HG03045 (cell line): ENCODE measurements around the gene SERINC4.

Source experiments
- ATAC-seq: cut with Tn5 transposase; IDR thresholded peaks from one replicate; pipeline ENCODE4 v1.9.1; 2021; ENCODE audit warnings: mild to moderate bottlenecking, moderate library complexity; ENCODE audit not compliant: unreplicated experiment

Gene SERINC4

DNA sequence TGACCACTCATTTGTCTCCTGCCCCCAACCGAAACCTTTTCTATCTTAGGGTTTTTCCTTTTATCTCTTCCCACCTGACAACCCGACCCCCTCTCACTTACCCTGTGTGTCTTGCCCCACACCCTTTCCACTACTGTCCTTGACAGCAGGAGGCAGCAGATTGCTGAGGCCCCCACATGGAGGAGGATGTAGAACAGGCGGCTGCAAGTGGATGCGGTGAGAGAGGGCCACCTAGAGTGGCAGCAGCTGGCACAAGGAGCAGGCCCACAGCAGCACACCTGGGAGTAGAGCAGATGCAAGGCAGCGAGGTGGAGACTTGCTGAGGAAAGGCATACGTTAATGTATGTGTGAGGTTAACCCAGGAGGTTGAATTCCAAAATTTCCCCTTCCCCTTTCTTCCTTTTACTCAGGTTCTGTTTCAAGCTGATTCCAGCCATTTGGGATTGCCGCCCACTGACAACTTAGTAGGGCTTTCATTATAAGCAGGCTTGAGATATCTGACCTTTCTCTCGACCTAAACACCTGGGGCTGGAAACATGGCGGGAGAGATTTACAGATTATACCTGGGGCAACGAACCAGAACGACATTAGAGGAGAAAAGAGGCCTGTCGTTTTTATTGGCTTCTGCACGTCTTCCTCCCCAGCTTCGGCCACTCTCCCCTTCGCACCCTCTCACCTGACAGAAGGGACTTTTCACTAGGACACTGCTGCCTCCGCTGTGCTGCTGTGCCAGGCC, 643 bp downstream of the SERINC4 start:
- ATAC-seq = no peak

DNA sequence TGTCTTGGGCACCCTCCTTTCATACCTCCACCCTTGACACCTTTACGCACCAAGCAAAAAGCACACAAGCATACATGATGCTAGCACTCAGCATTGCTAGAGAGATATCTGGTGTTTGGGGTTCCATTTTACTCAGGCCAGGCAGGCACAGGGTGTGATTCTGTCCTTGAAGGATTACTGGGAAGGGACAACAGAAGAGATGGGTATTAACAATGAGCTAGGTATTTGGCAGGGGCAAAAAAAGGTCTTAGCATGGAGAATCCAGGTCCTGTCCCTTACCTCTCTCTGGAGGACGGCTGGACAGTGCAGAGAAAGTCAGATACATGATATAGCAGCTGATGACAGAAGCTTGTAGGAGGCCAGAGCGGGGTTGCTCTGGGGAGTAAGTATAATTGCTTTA, 3.5 kb downstream of the SERINC4 start:
- no peak for ATAC-seq

DNA sequence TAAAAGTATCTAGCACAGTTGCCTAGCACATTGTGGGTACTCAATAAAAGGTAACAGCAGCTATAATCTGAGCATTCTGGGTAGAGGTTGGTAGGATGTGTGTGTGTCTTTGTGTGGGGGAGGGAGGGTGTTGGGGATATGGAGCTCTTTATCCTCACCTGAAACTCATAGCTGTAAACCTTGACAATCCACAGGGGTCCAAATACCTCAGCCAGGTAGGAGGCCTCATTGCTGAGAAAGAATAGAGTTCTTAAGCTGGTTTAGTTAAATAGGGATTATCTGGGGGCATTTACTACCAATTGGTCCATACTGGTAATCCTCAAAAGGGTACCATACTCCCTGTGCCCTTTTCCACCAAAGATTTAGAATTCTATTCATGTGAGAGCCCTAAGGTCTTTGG, 4.0 kb downstream of the SERINC4 start:
- ATAC-seq = no peak

DNA sequence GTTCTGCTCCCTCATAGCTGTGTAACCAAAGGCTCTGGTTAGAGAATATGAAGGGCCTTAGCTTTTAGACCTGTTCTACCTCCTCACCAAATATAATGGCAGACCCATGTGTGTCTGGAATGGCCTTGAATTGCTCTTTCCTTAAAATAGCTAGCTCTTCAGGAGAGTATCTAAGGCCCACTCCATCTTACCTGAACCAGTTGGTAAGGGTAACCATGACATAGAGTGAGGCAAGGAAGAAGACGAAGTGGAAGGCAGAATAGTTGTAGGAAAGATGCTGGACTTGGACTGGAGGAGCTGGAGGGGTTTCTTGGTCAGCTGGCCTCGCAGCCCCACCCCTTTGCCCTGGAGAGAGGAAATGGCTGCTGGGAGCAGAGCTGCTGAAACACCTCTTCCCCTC, 4.8 kb downstream of the SERINC4 start:
- ATAC-seq = no peak

DNA sequence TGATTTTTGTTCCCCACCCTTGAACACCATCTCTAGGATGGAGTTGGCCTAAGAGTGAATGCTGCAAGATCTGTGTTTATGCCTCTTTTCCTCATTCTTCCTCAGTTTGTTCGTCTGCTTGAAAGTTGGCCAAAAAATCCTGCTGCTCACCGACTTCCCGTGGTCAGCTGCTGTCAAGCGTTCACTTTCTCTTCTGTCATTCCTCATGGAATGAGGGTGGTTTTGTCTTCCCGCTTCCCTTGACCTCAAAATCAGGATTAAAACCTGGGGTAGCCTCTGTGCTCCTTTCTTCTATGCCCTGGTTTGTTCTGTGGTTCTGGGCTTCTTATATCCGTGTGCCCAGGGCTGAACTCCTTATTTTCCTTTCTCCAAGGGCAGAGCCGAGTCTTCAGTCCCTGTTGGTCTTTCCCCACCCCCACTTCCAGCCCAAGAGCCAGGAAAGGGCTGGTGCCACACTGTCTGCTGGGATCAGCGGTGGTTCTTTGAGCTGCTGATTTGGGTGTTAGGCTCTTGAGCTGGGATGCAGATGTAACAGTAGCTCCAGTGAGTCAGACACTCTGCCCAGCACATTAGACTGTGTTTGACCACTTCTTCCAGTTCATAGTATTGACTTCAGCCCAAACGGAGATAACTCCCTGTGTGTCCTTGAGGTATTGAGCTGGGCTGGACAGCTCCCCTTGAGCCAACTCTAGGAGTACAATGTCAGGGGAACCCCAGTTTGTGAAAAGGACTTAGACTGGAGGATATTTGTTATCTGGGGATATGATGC, 5.6 kb downstream of the SERINC4 start:
- ATAC-seq = no peak

DNA sequence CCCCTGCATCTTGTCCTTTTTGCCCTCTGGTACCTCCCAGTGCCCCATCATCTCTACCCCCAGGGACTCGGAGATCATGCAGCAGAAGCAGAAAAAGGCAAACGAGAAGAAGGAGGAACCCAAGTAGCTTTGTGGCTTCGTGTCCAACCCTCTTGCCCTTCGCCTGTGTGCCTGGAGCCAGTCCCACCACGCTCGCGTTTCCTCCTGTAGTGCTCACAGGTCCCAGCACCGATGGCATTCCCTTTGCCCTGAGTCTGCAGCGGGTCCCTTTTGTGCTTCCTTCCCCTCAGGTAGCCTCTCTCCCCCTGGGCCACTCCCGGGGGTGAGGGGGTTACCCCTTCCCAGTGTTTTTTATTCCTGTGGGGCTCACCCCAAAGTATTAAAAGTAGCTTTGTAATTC, 6.4 kb downstream of the SERINC4 start:
- no peak for ATAC-seq

DNA sequence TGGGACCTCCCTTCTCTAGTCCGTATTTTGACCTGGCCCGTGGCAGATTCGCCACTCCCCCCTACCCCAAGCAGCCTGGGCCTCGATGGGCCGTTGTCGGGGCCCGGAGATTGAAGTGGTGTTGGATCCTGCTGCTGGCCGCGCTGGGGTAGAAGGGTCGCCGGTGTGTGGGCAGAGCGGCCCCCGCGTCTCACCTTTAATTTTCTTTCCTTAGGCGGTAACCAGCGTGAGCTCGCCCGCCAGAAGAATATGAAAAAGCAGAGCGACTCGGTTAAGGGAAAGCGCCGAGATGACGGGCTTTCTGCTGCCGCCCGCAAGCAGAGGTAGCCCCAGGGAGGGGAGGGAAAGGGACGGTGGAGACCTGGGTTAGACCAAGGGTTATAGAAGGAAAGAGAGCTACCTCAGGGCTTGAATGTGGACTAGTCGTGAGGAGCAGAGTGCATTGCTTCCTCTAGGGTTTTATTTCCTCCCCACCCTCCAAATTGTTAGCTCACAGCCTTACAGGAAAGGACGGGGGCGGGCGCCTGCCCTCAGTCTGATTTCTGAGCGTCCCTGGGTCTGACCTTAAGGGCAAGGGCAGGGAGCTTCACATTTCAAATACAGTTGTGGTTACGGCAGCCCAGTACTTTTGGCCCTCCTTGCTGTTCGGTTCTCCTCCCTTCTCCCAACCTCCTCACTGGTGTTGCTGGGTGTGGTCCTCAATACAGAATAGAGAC, 7.1 kb downstream of the SERINC4 start:
- no peak for ATAC-seq

DNA sequence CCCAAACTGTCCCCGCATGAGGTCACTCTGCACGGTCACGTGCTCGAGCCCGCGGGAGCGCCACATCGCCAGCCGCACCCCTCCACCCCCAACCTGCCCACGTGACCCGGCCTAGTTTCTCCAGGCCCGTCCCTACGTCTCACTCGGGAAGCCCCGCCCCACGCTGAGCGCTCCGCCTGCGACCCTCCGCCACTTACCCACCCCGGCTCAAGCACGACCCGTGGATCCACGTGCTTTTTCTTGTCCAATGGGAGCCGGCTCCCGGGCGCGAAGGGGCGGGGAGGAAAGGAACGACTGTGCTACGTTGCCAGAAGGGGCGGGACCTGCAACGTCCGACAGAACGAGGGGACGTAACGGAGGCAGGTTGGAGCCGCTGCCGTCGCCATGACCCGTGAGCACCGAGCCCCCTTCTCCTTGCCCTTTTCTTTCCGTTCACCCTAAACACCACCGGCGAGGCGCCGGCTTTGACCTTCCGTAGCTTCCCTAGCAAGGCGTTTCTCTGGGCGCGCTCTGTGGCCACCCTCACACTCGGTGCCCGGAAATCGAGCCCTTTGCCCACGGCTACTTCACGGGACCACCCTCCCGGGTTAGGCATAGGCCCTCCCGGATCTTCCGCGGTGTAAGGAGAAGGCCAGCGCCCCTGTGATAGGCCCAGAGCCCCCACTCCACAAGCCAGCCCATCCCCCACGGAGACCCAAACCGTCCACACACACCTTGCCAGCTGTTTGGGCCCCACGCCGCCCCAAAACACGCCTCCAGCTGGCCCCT, 7.8 kb downstream of the SERINC4 start, which contains the start of gene SERF2:
SERF2 (plus strand) TSS at position 328 of the 768 bp plus-strand sequence; CDS start at position 385, 57 bp downstream.
- peak; percentile 90 for ATAC-seq

DNA sequence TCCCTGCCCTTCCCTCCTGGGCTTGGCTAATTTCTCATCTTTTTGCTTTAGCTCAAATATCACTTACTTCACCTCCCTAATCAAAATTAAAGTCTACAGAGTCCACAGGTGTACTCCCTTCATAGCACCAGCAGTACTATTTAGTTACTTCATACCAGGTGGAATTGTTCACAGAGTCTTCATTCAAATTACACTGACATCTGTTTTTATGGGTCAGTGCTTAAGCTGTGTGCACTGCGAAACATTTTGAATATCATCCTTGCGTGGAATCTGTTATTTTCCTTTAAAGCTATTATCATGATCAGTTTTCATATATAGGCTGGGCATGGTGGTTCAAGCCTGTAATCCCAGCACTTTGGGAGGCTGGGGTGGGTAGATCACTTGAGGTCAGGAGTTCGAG, 10.6 kb downstream of the SERINC4 start:
- no peak for ATAC-seq

DNA sequence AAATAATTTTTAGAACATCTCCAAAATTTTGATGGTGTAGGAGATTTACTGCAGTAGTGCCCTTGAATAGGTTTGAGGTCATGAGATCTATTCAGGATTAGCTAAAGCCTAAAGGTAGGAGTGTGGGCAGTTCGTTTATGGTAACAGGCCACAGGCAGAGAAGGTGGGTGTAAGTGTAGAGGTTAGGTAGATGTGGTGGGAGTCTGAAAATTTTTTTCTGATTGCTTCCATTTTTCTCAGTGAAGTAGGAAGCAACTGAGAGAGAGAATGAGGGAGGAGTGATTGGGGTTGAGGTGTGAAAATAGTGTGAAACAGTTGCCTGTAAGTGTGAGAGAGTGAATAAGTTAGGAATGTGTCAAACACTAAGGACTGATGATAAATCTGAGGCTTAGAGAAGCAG, 21.0 kb downstream of the SERINC4 start:
- ATAC-seq = no peak

DNA sequence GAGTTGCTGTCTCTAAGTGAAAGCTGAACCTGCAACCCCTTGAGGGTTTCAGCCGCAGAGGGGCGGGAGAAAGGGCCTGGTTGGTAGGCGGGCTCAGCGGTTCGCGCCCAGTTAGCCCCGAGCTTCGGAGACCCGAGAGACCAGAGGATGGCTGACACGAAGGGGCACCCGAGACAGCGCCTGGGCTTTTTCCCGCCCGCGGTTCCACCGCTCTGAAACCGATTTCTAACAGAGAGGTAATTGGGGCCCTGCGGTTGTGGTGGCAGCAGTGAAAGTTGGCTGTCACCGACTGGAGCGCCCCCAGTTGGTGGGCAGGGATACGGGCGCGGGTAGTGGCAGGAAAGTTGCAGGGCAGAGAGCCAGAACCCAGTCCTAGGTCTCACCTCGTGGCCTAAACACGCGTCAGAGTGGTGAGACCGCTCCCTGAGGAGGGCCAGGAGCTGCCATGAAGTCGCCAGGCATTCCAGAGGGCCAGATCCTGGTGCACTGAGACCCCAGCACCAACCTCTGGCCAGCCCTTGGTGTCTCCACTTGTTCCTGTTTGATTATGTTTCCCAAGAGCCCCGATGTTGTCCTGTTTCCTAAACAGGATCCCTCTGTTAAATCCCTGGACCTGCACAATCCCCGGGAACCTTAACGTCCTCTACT, 22.6 kb downstream of the SERINC4 start:
- ATAC-seq = peak; percentile 55

DNA sequence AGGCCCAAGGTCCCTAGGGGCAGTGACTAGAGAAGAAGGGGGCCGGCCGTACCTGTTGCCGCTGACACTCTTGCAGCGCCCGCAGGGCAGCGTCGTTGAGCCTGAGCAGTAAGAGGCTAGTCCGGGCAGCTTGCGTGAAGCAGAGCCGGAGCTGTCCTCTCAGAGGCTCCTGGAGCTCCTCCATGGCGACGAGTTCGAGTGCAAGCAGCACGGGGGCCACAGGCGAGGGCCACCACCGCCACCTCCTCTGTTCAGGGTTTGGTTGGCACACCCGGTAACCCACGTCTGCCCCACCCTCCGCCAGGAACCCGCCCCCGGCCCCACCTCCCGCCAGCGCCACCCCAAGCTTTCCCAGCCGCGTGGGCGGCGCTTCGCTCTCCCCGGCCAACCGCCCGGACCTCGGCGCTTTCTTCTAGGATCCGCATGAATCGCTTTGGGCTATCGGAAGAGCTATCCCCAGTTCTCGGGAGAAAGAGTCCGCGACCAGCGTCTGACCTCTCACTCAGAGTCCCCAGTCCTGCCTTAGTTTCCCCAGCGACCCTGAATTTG, 23.2 kb downstream of the SERINC4 start, which contains the start of gene ELL3:
ELL3 (minus strand) TSS at position 249 of the 549 bp plus-strand sequence; CDS start at position 184, 65 bp downstream.
- peak; percentile 37 for ATAC-seq

DNA sequence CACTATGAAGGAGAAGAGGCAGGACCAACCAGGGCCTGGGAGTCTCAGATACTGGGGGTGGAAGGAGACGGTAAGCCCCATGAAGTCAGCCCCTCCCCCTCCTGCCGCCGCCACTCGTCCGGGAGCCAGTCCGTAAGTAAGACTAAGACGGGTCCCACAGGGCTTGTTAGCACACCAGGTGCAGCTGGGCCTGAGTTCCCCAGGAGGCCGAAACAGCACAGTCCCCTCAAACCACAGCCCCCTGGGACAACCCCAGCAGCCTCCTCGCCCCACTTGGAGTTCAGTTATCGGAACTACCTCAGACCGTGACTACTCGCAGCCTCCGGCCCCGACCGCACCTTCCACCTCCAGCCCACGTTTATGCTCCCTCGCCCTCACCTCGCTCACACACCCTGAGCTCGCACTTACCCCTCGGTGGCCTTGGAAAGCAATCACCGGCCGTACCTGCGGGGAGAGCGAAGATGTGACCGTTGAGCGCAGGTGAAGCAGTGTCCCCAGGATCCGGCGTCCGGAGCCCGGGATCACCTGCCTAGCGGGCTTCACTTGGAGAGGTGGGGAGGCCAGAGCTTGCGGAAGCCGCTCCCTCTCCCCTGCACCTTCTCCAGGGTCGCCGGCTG, 23.8 kb downstream of the SERINC4 start:
- peak; percentile 58 for ATAC-seq

DNA sequence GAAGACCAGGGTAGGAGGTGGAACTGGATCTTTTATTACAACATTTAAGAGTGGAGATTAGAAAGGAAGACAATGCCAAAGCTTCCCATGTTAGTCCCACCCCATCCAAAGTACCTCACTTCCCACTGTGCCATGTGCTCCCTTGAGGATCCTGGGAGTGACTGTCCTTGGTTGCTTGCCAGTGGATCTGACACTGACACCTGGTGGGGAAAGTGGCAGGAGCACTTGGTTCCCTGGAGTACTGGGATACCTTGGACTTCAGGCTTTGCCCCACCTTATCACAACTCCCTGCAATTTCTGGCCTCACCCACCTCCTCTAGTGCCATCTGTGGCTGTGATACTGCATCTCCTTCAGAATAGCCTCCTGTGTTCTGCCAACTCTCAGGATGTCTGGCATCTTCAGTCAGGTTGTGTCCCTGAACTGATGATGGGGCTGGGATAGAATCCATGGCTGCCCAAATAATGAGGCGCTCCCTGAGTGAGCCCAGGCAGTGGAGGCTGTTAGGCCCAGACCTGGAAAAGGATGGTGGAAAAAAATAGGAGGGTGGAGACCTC, 24.5 kb downstream of the SERINC4 start:
- ATAC-seq = no peak

DNA sequence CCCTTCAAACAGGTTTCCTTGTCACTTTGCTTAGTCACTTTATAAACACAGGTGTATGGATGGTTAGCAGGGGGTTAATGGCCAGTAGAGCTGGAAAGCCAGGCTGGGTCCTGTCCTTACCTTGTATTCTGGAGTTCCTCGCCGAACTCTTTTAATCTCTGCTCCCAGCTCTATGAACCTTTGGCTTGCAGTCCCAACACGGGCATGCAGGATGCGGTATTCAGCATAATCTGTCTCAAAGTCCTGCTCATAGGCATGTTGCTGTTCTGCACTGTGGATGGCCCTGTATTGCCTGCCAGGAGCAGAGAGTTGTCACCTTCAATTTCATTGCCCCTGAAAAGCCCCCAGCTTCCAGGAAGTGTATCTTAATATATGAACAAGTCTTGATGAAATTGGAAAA, 26.0 kb downstream of the SERINC4 start:
- ATAC-seq = no peak

DNA sequence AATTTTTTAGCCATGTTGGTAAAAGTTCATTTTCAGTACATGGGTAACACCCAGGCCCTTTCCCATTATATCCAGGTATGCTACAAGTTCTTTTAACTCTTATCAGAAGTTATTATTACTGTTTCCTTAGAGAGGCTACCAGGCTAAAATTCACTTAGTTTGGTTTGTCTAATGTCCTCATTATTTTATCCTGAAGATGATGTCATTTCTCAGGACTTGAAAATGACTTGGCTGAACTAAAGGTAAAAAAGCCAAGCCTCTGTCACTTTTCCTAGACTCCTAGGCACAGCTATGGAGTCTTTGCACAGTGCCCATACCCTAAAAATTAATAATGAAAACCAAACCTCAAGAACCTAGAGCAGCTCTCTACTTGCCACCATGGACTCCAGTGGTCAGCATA, 27.4 kb downstream of the SERINC4 start:
- ATAC-seq = no peak

DNA sequence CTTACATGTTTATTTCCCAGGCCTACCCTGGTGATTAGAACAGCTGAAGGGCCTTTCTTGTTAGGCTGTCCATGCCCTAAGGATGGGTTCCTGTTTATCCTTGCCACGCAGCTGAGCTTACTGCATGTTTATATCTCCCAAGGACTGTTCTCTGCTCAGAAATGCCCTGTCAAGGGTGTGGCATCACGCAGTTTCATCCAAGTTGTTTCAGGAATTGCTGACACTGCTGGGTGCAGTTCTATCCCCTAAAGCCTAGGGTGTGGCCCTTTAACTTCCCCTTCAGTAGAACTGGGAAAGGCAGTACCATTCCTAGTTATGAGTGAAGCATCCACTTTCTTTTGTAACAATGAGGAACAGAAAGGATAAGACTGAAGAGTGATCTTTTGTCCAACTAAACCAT, 28.2 kb downstream of the SERINC4 start:
- ATAC-seq = no peak

DNA sequence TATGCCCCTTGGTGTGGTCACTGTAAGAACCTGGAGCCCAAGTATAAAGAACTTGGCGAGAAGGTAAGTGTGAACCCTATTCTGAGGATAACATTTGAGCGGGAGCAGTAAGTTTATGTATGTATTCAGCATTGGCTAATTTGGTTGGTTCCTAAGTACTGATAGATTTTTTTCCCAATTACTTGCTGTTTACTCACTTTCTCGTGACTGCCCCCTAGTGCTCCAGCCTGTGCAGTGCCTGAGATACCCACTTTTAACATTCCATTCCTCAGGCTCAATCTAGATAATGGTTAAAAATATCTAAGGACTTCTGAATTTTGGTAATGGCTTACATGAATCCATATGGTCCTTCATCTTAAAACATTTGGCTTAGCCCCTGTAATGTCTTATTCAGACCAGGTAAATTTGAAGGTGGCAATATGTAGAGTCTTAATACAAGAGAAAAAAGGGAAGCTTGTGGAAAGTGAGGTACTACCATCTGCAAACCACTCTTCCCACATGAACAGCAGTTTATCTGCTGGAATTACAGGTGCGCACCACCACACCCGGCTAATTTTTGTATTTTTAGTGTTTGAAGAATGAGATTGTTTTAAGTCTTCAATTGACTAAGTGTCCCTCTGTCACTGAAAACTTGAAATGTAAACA, 30.3 kb downstream of the SERINC4 start:
- ATAC-seq = no peak
